Ecto neural progenitor cell (in vitro differentiated cells): ENCODE data around the gene USH2A.

ENCODE experiments used
- DNase-seq: peaks from one replicate; pipeline ENCODE4 v3.0.0-alpha.2; 2018; ENCODE audit warnings: low spot score

Gene USH2A

GRCh38 chr1:215860833-215861232 lies 562.4 kb downstream of the USH2A start:
- DNase-seq, result no peak

GRCh38 chr1:215857317-215857716 lies 565.9 kb downstream of the USH2A start:
- DNase-seq, result no peak

DNA sequence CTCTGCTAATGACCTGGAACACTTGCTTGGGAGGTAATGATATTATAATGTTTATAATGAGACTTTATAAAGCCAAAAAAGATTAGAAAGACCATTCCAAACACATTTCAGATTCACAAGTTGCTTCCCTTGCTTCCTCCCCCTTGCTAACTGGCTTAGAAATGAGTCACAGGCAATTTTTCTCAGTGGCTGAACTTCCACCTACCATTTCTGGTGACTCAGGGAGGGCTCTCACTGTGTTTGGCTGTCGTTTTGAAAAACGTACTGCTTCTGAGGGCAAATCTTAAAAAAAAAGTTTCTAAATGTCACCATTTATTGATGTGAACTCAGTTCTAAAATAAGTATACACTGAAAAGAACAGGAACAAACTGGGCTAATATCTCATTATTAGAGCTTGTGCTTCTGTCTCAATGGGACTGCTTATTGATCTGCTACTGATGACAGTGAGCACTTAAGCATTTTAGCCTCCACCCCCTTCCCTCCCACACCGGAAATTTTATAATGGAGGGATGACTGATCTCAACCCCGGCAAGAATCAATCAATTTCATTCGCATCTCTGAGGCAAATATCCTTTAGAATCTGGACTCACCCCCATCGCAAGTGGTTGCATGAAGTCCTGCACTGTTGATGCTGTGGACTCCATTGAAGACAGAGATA lies 577.9 kb downstream of the USH2A start:
- DNase-seq, result no peak

GRCh38 chr1:215844777-215845176 lies 578.5 kb downstream of the USH2A start:
- DNase-seq, result no peak

GRCh38 chr1:215844266-215844665 lies 579.0 kb downstream of the USH2A start:
- DNase-seq, result no peak

- no peak for DNase-seq
Observed at GRCh38 chr1:215842905-215843304, 580.3 kb downstream of the USH2A start.

DNA sequence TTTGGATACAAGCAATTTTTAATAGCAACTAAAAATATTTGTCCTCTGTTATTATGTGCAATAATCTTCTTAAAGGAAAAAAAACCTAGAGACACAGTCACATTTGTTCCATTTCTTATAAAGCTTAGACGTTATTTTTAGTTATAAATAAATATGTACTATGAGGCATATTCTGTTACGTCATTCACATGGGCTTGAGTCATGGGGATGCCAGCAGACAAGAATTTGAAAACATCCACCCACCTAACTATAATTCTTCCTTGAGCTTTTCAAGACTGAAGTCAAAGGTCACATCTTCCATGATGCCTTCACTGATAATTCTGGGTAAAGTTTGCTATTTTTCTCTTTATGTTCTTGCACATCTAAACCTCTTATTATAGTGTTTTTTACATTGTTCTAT lies 587.3 kb downstream of the USH2A start:
- no peak for DNase-seq

- no peak for DNase-seq
Observed at GRCh38 chr1:215833941-215834729, 589.1 kb downstream of the USH2A start.

GRCh38 chr1:215830226-215830810 lies 592.9 kb downstream of the USH2A start:
- no peak for DNase-seq

- DNase-seq, result no peak
Observed at GRCh38 chr1:215825056-215825455, 598.2 kb downstream of the USH2A start.

DNA sequence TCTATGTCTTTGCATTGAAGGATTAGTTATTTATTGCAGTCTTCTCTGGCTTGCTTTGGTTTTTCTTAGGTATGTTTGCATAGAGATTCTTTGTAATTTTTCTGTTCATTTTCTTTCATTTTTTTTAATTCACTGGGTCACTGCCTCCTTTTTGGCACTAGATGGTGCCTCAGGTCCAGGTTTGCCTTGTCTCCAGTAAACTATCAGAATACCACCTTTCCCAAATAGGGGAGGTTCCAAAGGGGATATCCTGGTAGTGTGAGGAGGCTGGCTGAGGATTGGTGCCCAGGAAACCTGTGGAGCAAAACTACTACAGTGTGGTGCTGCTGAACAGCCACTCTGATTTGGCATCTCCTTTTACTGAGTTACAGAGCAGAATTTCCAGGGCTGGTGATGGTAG lies 599.0 kb downstream of the USH2A start:
- no peak for DNase-seq

GRCh38 chr1:215819114-215819513 lies 604.1 kb downstream of the USH2A start:
- no peak for DNase-seq

- no peak for DNase-seq
Observed at GRCh38 chr1:215807911-215808436, 615.3 kb downstream of the USH2A start.

DNA sequence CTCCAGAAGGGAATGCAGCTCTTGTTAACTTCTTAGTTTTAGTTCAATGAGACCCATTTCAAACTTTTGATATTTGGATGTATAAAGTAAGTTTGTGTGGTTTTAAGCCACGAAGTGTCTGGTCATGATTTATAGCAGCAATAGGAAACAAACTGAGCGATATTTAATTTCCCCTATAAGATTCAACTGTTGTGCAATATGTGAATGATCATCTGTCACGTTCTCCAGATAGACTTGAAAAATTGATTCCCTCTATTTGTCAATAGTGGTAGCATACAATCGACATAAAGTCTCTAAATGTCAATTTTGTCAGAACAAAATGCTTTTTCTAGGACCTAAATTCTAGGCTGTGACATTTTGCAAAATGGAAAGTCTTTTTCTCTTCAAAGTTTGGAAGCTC lies 616.0 kb downstream of the USH2A start:
- no peak for DNase-seq

GRCh38 chr1:215797859-215798258 lies 625.4 kb downstream of the USH2A start:
- no peak for DNase-seq

DNA sequence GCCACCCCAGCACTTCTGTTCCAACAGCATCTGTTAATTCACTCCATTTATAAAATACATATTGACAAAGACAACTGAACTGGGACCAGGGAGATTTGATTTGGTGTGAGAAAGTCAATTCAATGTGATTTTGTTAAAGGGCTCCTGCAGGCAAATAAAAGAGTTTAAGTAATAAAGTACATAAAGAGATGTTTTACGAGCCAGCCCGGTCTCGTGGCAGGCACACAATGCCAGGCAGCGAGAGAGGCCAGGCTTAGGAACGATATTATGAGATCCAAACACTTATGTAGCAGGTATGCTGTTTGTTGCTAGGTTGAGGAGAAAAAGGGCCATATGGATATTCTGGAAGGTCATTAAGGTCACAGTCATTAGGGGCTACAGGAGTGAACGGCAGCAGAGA lies 629.1 kb downstream of the USH2A start:
- no peak for DNase-seq

- DNase-seq, result no peak
Observed at GRCh38 chr1:215793180-215793579, 630.1 kb downstream of the USH2A start.

- no peak for DNase-seq
Observed at GRCh38 chr1:215792446-215792845, 630.8 kb downstream of the USH2A start.

DNA sequence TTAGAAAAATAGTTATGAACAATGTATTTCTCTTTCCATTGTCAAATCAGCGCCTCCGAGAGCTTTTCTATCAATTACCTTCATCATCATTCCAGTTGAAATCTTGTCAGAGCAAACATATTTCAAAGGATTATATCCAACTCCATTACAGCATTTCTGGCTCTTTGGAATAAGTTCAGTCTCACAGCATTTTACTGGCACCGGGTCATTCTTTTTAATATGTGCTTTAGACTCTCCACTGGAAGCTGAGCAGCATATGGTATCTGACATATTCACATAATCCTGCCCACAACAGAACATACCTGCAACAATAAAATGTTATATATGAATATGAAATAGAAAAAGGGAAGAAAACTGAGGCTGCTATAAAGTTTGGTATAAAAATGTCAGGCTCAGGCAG lies 633.3 kb downstream of the USH2A start:
- no peak for DNase-seq

DNA sequence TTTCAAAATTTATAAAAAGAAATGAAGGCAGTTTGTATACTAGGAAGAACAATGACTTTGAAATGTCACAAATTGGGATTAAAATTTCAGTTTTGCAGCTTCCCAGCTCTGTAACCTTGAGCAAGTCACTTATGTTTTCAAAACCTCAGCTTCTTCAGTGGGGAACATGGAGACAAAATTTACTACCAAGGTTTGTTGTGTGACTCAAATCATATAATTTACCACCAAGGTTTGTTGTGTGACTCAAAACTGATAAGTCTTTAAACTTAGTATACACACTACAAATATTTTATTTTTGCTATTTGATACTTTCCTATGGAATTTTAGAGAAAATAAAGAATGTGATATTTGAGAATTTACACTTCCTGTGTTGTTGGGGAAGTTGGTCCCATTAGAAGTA lies 636.3 kb downstream of the USH2A start:
- DNase-seq, result no peak

DNA sequence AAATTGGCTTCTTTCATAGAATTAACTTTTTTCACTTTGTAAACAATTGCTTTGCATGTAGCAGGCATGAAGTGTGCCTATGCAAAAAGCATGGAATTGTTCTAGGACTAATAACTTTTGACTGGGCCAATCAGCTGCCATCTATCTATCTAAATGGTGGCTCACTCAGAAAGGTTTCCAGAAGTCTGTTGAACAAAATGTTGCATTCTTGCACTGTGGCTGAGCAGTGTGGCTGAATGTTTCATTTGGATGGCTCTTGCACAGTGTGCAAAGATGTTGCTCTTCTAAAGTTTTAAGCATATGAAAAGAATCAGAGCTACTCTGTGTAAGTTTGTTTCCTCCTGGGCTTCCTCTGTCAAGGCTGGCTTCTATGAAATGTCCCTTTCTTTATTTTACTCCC lies 642.6 kb downstream of the USH2A start:
- DNase-seq, result no peak

- no peak for DNase-seq
Observed at GRCh38 chr1:215780139-215780538, 643.1 kb downstream of the USH2A start.

DNA sequence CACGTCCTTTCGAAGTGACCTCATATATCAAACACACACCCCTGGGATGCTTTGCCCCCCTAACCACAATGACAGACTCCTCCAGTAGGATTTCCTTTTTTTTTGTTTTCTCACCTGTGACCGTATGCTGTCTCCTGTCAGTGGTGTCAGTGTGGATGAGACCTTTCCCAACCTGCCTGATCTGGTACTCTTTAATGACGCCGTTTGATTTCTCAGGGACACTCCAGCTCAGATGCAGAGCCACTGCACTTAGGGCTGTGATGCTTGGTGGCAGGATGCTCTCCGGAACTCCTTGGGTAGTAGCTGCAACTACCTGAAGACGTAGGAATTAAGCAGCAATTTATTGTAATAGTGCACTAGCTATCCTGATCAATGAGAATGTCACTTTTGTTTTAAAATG lies 643.5 kb downstream of the USH2A start:
- no peak for DNase-seq
